Activated CD4-positive, CD25-positive, alpha-beta regulatory T cell treated with anti-CD3 and anti-CD28 coated beads, Interleukin-2, amount 50 U/mL, for 24 hours (primary cell): ENCODE data around the gene TK1.

Experiments
- ATAC-seq, 2 donors: fragments of 150-1000 bp; cut with Tn5 transposase; one replicate each; pipeline ENCODE4 v1.10.0; 2021; ENCODE audit warnings: mild to moderate bottlenecking in 1 of 2, moderate library complexity in 1 of 2

TK1 gene

DNA sequence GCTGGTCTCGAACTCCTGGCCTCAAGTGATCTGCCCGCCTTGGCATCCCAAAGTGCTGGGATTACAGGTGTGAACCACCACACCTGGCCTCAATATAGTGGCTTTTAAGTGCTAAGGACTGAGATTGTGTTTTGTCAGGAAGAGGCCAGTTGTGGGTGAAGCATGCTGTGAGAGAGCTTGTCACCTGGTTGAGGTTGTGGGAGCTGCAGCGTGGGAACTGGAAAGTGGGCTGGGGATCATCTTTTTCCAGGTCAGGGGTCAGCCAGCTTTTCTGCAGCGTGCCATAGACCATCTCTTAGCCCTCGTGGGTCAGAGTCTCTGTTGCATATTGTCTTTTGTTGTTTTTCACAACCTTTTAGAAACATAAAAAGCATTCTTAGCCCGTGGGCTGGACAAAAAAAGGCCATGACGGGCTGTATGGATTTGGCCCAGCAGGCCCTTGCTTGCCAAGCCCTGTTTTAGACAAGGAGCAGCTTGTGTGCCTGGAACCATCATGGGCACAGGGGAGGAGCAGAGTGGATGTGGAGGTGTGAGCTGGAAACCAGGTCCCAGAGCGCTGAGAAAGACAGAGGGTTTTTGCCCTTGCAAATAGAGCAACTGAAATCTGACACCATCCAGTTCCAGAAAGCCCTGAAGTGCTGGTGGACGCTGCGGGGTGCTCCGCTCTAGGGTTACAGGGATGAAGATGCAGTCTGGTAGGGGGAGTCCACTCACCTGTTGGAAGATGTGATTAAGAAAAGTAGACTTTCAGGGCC, 32.7 kb upstream of the TK1 start:
- ATAC-seq: no peak

- no peak for ATAC-seq
These were observed 27.8 kb upstream of the TK1 start for GRCh38 chr17:78214706-78215061.

DNA sequence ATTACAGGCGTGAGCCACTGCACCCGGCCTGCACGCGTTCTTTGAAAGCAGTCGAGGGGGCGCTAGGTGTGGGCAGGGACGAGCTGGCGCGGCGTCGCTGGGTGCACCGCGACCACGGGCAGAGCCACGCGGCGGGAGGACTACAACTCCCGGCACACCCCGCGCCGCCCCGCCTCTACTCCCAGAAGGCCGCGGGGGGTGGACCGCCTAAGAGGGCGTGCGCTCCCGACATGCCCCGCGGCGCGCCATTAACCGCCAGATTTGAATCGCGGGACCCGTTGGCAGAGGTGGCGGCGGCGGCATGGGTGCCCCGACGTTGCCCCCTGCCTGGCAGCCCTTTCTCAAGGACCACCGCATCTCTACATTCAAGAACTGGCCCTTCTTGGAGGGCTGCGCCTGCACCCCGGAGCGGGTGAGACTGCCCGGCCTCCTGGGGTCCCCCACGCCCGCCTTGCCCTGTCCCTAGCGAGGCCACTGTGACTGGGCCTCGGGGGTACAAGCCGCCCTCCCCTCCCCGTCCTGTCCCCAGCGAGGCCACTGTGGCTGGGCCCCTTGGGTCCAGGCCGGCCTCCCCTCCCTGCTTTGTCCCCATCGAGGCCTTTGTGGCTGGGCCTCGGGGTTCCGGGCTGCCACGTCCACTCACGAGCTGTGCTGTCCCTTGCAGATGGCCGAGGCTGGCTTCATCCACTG, 27.3 kb upstream of the TK1 start, which contains the start of gene BIRC5:
TSS of gene BIRC5 (plus strand) at position 238 of the 690 bp plus-strand sequence. CDS start at position 302, 64 bp downstream.
- peak; percentile 100 for ATAC-seq

DNA sequence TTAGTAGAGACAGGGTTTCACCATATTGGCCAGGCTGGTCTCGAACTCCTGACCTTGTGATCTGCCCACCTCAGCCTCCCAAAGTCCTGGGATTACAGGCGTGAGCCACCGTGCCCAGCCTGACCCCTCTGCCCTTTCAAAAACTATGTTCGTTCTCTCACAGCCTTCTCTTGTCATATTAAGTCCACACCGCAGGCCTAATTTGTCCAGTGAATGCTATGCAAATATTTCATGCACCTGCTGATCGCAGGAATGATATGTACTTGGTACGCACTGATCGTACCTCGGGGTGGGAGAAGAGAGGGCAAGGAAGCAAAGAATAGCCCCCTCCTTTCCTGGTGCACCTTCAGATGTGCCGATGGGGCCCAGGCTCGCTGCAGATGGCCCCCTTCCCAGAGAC, 24.2 kb upstream of the TK1 start:
- no peak for ATAC-seq

DNA sequence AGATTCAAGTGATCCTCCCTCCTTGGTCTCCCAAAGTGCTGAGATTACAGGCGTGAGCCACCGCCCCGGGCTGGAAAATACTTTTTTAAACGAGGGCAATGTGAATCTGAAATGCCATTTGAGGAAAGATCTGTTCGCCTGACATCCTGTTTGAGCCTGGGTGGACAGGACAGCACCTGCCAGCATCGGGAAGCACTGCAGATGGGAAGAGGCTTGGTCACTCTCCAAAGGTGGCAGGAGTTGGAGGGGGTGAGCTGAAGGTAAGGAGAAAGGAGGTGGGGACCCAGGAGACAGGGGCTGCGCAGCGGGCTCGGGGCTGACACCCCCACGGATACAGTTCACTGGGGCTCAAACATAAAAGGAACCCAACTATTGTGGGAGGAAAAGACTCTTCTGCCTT, 23.3 kb upstream of the TK1 start:
- no peak for ATAC-seq

- no peak for ATAC-seq
These were observed 21.6 kb upstream of the TK1 start for GRCh38 chr17:78208486-78208885.

- no peak for ATAC-seq
These were observed 19.4 kb upstream of the TK1 start for GRCh38 chr17:78206298-78206697.

GRCh38 chr17:78205124-78205775, 18.4 kb upstream of the TK1 start:
- ATAC-seq: no peak

- ATAC-seq: no peak
These were observed 17.7 kb upstream of the TK1 start for GRCh38 chr17:78204387-78205123.

GRCh38 chr17:78202666-78203065, 15.8 kb upstream of the TK1 start:
- ATAC-seq: no peak

DNA sequence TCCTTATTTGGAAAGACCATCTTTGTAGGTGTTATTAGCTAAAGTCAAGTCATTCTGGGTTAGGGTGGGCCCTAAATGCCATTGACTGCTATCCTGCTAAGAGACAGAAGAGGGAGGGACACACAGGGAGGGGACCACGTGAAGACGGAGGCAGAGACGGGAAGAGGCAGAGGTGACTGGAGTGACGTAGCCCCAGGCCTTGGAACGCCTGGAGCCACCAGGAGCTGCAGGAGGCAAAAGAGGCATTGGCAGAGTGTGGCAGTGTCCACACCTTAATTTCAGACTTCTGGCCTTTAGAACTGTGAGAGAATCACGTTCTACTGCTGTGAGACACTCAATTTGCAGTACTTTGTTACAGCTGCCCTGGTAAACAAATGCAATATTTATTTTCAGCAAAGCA, 13.6 kb upstream of the TK1 start:
- no peak for ATAC-seq

DNA sequence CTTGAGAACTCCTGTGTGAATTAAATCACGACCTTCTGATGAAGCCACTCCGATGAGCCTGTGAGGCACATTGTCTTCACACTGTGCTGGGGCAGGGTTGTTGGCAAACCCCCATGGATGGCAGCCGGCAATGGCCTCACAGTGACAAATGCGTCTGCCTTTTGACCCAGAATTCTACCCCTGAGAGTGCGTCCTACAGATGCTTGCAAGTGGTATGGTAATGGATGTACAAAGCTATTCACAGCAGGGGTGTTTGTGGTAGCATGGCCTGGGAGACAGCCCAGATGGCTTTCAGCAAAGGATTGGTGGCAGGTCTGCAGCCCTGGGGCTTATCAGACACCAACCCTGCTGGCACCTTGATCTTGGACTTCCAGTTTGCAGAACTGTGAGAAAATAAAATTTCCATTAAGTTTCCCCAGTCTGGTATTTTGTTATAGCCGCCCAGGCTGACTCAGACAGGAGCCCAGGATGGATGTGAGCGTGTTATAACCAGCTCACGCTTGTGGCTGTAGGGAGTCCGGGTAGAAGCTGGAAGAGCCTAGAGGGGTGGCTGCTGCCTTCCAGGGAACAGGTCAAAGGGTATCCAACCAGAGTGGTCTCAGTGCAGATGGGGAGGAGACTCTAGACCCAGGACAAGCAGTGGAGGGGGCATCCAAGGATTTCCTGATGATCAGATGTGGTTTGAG, 10.4 kb upstream of the TK1 start:
- no peak for ATAC-seq

GRCh38 chr17:78196716-78197115, 9.9 kb upstream of the TK1 start:
- no peak for ATAC-seq

DNA sequence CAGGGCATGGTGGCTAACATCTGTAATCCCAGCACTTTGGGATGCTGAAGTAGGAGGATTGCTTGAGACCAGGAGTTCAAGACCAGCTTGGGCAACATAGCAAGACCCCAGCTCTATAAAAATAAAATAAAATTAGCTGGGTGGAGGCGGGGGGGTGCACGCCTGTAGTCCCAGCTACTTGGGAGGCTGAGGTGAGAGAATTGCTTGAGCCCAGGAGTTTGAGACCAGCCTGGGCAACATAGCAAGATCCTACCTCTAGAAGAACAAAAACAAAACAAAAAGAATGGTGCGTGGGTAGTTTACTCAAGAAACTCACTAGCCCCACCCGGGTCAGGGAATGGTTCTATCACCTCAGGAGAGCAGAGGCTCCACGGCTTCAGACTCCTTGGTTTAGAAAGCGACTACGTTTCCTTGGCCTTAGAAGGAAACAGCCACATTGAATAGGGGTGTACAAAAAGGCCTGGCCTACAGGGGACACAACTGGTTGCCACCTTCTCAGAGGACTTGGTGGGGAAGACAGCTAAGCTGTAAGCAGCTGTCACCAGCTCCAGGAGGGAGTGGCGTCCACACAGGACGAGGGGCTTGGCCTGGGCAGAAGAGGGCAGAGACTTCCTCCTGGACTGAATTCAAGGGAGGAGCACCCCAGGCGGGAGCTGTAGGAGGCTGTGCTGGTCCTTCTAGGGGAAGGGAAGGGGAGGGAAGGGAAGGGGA, 716 bp downstream of the TK1 start:
- ATAC-seq: no peak

GRCh38 chr17:78184868-78185267, 2.0 kb downstream of the TK1 start:
- no peak for ATAC-seq

- ATAC-seq: no peak
These were observed 2.5 kb downstream of the TK1 start for GRCh38 chr17:78184351-78184750.

DNA sequence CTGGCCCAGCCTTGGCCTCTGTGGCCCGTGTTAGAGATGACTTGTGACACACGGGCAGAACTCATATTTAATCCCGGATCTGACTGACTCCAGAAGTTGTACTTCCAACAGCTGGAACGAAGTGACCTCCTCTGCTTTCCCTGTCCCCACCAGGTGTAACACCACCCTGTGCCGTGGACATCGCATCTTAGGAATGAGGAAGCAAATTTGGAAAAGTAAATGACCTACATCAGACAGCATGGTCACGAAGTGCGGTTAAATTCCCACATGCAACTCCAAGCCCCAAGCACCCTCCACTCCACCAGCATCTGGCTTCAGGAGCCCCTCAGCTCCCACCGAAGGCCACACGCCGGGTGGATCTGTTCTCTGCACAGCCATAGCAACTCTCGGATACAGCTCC, 2.9 kb downstream of the TK1 start:
- no peak for ATAC-seq

DNA sequence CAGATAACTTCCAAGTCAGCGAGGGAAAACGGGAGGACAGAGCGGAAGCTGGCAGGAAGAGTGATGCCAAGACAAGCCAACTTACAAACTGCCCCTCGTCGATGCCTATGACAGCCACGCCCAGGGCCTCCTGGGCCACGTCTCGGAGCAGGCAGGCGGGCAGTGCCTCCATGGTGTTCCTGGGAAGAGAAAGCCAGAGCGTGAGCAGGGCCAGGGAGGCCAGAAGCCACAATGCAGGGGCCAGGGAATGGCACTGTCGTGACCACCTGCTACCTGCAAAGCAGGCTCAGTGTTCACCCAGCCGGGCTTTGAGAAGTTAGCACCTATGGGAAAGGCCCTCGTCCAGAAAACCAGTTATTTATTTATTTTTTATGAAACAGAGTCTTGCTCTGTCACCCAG, 4.3 kb downstream of the TK1 start:
- ATAC-seq: no peak

DNA sequence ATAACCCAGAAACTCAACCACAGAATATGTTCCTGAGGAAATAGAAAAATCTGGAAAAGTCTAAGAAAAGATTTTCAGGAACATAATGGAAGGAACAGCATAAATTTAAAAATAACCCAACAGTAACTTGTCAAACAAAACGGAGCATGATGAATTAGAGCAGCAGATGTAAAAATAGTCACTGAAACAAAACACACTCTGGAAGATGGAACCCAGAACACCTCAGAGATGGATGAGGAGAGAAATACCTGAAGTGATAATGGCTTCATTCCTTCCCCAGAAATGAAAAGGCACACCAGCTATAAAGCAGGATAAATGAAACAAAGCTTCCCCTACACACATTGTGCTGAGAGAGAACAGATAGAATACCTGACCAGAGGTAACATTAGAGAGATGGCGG, 6.3 kb downstream of the TK1 start:
- no peak for ATAC-seq

- ATAC-seq: no peak
These were observed 6.8 kb downstream of the TK1 start for GRCh38 chr17:78180083-78180482.

- ATAC-seq: no peak
These were observed 7.5 kb downstream of the TK1 start for GRCh38 chr17:78179372-78179771.

- peak; percentile 76 to 77 for ATAC-seq
These were observed 10.3 kb downstream of the TK1 start for GRCh38 chr17:78176548-78177025.
